ENCODE data around the gene ABCA7. TPM values are rescaled to one million over a fixed set of nuclear protein-coding genes. Genes with fewer than 3 reads are reported as not detected.
A peak's percentile ranks its signal among the peaks of the same experiment; 100 is the strongest.

ABCA7 gene
- total RNA-seq, 4 donors from 2014 or later = 3.9 to 9.5 (median 6.9) TPM

- peaks cover 14 to 56% (median 36%) of the 10 kb centered on the region in 4 donors for H3K27me3 ChIP-seq
These were observed 45.4 kb upstream of the ABCA7 start for GRCh38 chr19:994516-994915.

GRCh38 chr19:995051-995827 lies 44.7 kb upstream of the ABCA7 start:
- intact Hi-C loops (cut with DNase I) = no loop called here
- 78% methylated on average over 6 of the region's 26 CpGs for WGBS
- no peaks in the 10 kb centered on the region for H3K9me3 ChIP-seq
- peaks cover 14 to 63% (median 43%) of the 10 kb centered on the region in 4 donors for H3K27me3 ChIP-seq
- no peak overlapping the region for H3K4me3 ChIP-seq
- TF ChIP-seq EP300 (IDR thresholded peaks at IDR 0.05) (no peak), POLR2A (IDR thresholded peaks at IDR 0.05; ENCODE audit: low read depth) (no peak)
- no peak for DNase-seq (ENCODE audit: extremely low spot score)
- peaks cover 11 to 22% (median 15%) of the 10 kb centered on the region in 4 donors for H3K4me1 ChIP-seq
- H3K36me3 ChIP-seq = peaks cover 10 to 41% (median 37%) of the 10 kb centered on the region in 4 donors
- no peak overlapping the region for H3K27ac ChIP-seq (replicated peaks in 1 of 4)

More at GRCh38 chr19:994516-994915, 45.4 kb upstream of the ABCA7 start:
- Histone ChIP-seq H3K4me3 (no peak overlapping the region), H3K36me3 (peaks cover 10 to 48% (median 44%) of the 10 kb centered on the region in 4 donors), H3K9me3 (no peaks in the 10 kb centered on the region), H3K4me1 (peaks cover 11 to 18% (median 16%) of the 10 kb centered on the region in 4 donors), H3K27ac (replicated peaks in 1 of 4) (no peak overlapping the region)
- intact Hi-C loops (cut with DNase I) = no loop called here
- TF ChIP-seq EP300 (IDR thresholded peaks at IDR 0.05) (no peak), POLR2AphosphoS5 (IDR thresholded peaks at IDR 0.05) (no peak), POLR2A (IDR thresholded peaks at IDR 0.05; ENCODE audit: low read depth) (no peak)
- WGBS = 90% methylated on average over 13 of the region's 18 CpGs
- DNase-seq (ENCODE audit: extremely low spot score) = no peak

DNA sequence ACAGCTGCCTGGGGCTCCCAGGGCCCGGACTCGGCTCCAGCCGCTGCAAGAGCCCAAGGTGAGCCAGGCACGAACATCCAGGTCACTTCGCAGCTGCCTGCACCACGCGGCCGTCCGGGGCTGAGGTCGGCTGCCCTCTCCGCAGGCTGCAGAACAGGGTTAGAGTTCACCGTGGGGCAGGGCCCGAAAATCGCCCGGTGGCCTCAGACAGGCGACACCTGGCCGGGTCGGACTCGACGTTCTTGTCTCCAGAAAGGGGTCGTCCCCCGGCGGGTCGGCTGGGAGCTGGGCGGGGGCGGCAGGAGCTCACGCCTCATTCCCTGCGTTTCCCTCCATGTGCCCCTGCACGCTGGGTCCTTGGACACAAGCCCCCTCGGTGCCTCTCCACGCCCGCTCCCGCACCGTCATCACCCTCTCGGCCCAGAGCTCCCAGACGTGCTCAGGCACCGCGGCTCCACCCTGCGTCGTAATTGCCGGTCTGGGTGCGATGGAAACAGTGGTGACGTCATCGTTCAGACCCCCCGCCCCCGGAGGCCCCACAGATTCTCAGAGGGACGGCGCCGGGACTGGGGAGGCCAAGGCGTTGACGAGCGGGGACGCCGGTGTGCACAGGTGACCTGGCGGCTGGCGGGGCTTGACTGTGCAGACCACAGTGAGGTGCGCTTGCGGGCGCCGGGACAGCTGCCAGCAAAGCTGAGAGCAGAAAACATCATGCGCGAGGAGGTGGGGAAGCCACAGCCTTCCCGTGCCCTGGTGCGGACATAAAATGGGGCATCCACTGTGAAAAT lies 43.7 kb upstream of the ABCA7 start:
- Histone ChIP-seq H3K36me3 (peaks cover 7 to 33% (median 28%) of the 10 kb centered on the region in 4 donors), H3K4me3 (peak overlapping the region in 2 of 4 donors; percentile 28 to 30), H3K9me3 (no peaks in the 10 kb centered on the region), H3K4me1 (peaks cover 11 to 26% (median 24%) of the 10 kb centered on the region in 4 donors), H3K27me3 (peaks cover 14 to 73% (median 49%) of the 10 kb centered on the region in 4 donors), H3K27ac (replicated peaks in 1 of 4) (no peak overlapping the region)
- no peak for DNase-seq (ENCODE audit: extremely low spot score)
- no peak for TF ChIP-seq POLR2AphosphoS5 (IDR thresholded peaks at IDR 0.05)
- TF ChIP-seq POLR2A (IDR thresholded peaks at IDR 0.05; ENCODE audit: low read depth) = no peak
- TF ChIP-seq, protein P1, sequence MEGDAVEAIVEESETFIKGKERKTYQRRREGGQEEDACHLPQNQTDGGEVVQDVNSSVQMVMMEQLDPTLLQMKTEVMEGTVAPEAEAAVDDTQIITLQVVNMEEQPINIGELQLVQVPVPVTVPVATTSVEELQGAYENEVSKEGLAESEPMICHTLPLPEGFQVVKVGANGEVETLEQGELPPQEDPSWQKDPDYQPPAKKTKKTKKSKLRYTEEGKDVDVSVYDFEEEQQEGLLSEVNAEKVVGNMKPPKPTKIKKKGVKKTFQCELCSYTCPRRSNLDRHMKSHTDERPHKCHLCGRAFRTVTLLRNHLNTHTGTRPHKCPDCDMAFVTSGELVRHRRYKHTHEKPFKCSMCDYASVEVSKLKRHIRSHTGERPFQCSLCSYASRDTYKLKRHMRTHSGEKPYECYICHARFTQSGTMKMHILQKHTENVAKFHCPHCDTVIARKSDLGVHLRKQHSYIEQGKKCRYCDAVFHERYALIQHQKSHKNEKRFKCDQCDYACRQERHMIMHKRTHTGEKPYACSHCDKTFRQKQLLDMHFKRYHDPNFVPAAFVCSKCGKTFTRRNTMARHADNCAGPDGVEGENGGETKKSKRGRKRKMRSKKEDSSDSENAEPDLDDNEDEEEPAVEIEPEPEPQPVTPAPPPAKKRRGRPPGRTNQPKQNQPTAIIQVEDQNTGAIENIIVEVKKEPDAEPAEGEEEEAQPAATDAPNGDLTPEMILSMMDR (IDR thresholded peaks at IDR 0.05) = no peak
- TF ChIP-seq EP300 (IDR thresholded peaks at IDR 0.05) = no peak
- intact Hi-C loops (cut with DNase I) = no loop called here
- 9% methylated on average over 48 of the region's 64 CpGs for WGBS

DNA sequence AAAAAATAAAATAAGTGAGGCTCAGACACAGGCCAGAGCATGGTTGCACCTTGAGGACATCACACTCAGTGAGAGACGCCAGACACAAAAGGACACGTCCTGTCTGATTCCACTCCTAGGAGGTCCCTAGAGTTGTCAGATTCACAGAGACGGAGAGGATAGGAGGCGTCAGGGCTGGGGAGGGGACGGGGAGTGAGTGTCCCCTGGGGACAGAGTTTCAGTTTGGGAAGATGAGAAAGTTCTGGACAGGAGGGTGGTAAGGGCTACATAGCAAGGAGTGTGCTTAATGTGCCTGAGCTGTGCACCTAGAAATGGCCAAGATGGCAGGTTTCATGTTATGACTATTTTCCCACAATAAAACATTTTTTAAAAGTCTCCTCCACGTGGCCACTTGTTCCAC lies 41.8 kb upstream of the ABCA7 start:
- Histone ChIP-seq H3K4me1 (peaks cover 15 to 32% (median 32%) of the 10 kb centered on the region in 4 donors), H3K4me3 (no peak overlapping the region), H3K27ac (replicated peaks in 1 of 4) (no peak overlapping the region), H3K36me3 (peaks cover 0 to 20% (median 15%) of the 10 kb centered on the region in 4 donors), H3K9me3 (no peaks in the 10 kb centered on the region), H3K27me3 (peaks cover 14 to 91% (median 62%) of the 10 kb centered on the region in 4 donors)
- no peak for DNase-seq (ENCODE audit: extremely low spot score)
- WGBS = 39% methylated on average over 5 of the region's 6 CpGs
- intact Hi-C loops (cut with DNase I) = no loop called here
- TF ChIP-seq POLR2AphosphoS5 (IDR thresholded peaks at IDR 0.05) = no peak
- TF ChIP-seq POLR2A (IDR thresholded peaks at IDR 0.05; ENCODE audit: low read depth) = no peak
- TF ChIP-seq EP300 (IDR thresholded peaks at IDR 0.05) = no peak
- TF ChIP-seq, protein P1 (IDR thresholded peaks at IDR 0.05) = no peak

DNA sequence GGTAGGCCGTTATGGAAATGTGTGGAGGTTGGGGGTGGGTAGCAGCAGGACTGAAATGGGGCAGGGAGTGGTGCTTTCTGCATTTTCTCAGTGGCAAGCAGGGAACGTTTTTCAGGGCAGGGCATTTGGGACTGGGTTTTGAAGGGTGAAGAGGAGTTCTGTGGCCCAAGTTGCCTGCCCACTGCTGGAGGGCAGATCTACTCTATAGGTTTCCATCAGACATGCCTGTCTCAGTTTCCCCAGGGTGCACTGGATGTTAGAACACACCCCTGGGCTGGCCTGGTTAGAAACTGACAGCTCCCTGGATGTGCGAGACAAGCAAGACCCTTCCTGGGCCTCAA lies 40.6 kb upstream of the ABCA7 start:
- Histone ChIP-seq H3K36me3 (peaks cover 0 to 7% (median 3%) of the 10 kb centered on the region in 4 donors), H3K9me3 (no peaks in the 10 kb centered on the region), H3K27me3 (peaks cover 14 to 100% (median 62%) of the 10 kb centered on the region in 4 donors), H3K4me3 (no peak overlapping the region), H3K27ac (replicated peaks in 1 of 4) (no peak overlapping the region), H3K4me1 (peaks cover 15 to 32% (median 32%) of the 10 kb centered on the region in 4 donors)
- intact Hi-C loops (cut with DNase I) = no loop called here
- no peak for DNase-seq (ENCODE audit: extremely low spot score)
- 72% methylated on average over 3 of the region's 3 CpGs for WGBS
- no peak for TF ChIP-seq POLR2A (IDR thresholded peaks at IDR 0.05; ENCODE audit: low read depth)
- TF ChIP-seq, protein P1 (IDR thresholded peaks at IDR 0.05) = no peak
- no peak for TF ChIP-seq POLR2AphosphoS5 (IDR thresholded peaks at IDR 0.05)
- TF ChIP-seq EP300 (IDR thresholded peaks at IDR 0.05) = no peak

Data from esophagus muscularis mucosa (tissue), 4 donors.